Type B pancreatic cell (in vitro differentiated cells): ENCODE data around the gene CYSRT1. TPM values are rescaled to one million over a fixed set of nuclear protein-coding genes. Genes with fewer than 3 reads are reported as not detected.

ENCODE experiments used
- DNase-seq: peaks from one replicate; pipeline ENCODE4 v3.0.0; 2021; ENCODE audit warnings: mixed read lengths; ENCODE audit not compliant: unreplicated experiment; ENCODE audit errors: extremely low spot score
- H3K27ac Mint-ChIP-seq: 2 replicates; pipeline ENCODE4 v1.8.0; 2021; ENCODE audit warnings: mild to moderate bottlenecking, mixed read lengths
- H3K27me3 Mint-ChIP-seq: 2 replicates; pipeline ENCODE4 v1.8.0; 2021; ENCODE audit warnings: mixed read lengths
- H3K36me3 Mint-ChIP-seq: 2 replicates; pipeline ENCODE4 v1.8.0; 2021; ENCODE audit warnings: mixed read lengths
- H3K4me1 Mint-ChIP-seq: one replicate; pipeline ENCODE4 v1.8.0; 2021; ENCODE audit warnings: mixed read lengths; ENCODE audit not compliant: unreplicated experiment
- H3K4me3 Mint-ChIP-seq: 2 replicates; pipeline ENCODE4 v1.8.0; 2021; ENCODE audit warnings: mild to moderate bottlenecking, mixed read lengths
- H3K9me3 Mint-ChIP-seq: 2 replicates; pipeline ENCODE4 v1.8.0; 2021; ENCODE audit warnings: mixed read lengths
- total RNA-seq: library from RNA; stranded (reverse); gene quantifications from 2 replicates; pipeline ENCODE4 v1.2.1, GENCODE V29; 2021; ENCODE audit warnings: low replicate concordance
- TF ChIP-seq, protein P1 (sequence below): fragments of 200-600 bp; sonication (generic); conservative IDR thresholded peaks from 2 replicates; pipeline ENCODE4 v1.5.0; 2021; ENCODE audit warnings: antibody characterized with exemption, mild to moderate bottlenecking

CYSRT1 gene
- total RNA-seq, 1 donor from 2014 or later: 1.5 TPM

DNA sequence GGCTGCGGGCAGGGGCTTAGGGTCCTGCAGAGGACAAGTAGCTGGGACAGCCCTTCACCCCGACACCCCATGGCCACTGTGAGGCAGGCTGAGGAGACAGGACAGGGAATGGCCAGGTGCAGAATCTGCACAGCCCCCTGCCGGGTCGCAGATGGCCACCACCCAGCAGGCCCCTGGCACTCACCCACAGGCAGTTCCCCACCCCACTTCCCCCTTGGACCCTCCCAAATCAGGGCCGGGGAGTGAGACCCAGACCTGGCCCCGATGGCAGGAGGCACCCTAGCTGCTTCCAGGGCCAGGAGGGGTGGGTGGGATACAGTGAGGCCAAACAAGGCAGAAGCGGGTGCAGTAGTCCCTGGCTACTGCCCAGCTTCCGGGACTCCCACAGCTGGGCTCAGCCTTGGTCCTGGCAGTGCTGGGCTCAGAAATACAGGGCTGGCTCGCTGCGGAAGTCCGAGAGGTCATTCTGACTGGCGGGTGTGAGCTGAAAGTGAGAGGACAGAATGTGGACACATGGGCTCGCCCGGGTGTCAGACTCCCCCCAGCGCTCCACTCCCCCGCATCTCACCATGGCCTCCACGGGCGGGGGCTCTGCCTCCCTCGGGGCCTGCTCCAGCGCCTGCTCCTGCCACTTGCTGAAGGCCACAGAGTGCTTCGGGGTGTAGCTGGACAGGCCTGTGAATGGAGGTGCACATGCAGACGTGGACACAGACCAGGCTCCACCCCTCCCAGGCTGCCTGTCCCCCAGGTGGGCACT lies 33.1 kb upstream of the CYSRT1 start:
- no peaks in the 10 kb centered on the region for H3K36me3 Mint-ChIP-seq
- H3K4me3 Mint-ChIP-seq: no peak overlapping the region
- peaks cover 9% of the 10 kb centered on the region for H3K4me1 Mint-ChIP-seq
- no peak for DNase-seq
- no peaks in the 10 kb centered on the region for H3K27me3 Mint-ChIP-seq
- no peaks in the 10 kb centered on the region for H3K9me3 Mint-ChIP-seq
- TF ChIP-seq, protein P1, sequence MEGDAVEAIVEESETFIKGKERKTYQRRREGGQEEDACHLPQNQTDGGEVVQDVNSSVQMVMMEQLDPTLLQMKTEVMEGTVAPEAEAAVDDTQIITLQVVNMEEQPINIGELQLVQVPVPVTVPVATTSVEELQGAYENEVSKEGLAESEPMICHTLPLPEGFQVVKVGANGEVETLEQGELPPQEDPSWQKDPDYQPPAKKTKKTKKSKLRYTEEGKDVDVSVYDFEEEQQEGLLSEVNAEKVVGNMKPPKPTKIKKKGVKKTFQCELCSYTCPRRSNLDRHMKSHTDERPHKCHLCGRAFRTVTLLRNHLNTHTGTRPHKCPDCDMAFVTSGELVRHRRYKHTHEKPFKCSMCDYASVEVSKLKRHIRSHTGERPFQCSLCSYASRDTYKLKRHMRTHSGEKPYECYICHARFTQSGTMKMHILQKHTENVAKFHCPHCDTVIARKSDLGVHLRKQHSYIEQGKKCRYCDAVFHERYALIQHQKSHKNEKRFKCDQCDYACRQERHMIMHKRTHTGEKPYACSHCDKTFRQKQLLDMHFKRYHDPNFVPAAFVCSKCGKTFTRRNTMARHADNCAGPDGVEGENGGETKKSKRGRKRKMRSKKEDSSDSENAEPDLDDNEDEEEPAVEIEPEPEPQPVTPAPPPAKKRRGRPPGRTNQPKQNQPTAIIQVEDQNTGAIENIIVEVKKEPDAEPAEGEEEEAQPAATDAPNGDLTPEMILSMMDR: no peak
- no peak overlapping the region for H3K27ac Mint-ChIP-seq

DNA sequence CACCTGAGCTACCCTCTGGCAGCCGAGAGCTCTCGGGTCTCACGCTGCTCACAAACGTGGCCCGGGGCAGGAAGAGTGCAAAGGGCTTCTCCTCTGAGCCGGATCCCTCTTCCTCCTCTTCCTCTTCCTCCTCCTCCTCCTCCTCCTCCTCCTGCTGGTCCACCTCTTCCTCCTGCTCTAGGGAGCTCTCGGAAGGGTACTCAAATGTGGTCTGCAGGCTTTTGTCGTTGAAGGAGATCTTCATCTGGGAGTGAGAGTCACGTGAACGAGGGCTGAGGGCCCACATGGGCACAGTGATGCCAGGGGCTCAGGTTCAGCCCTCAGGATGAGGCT lies 32.6 kb upstream of the CYSRT1 start:
- Mint-ChIP-seq H3K27ac (no peak overlapping the region), H3K36me3 (no peaks in the 10 kb centered on the region), H3K4me1 (peaks cover 7% of the 10 kb centered on the region), H3K9me3 (no peaks in the 10 kb centered on the region), H3K4me3 (no peak overlapping the region), H3K27me3 (no peaks in the 10 kb centered on the region)
- no peak for DNase-seq
- TF ChIP-seq, protein P1: no peak

DNA sequence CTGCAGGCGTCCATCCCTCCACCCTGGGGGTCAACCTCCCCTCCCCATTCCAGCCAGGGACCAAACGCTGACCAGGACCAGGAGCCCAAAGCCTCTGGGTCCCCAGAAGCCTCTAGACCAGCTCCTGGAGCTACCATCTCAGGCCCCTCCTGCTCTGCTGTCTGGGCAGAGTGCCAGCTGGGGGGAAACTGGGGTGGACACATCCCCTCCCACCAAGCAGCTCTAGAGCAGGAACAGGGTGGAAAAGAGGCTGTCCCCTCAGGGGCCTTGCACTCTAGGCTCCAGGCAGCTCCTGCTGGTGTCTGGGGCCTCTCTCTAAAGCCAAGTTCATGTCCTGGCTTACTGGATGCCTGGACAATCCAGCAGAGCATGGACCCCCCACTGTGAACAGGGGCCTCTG lies 32.1 kb upstream of the CYSRT1 start:
- Mint-ChIP-seq H3K27me3 (no peaks in the 10 kb centered on the region), H3K4me1 (peaks cover 7% of the 10 kb centered on the region), H3K27ac (no peak overlapping the region), H3K9me3 (no peaks in the 10 kb centered on the region), H3K4me3 (no peak overlapping the region), H3K36me3 (no peaks in the 10 kb centered on the region)
- no peak for DNase-seq
- TF ChIP-seq, protein P1: no peak

DNA sequence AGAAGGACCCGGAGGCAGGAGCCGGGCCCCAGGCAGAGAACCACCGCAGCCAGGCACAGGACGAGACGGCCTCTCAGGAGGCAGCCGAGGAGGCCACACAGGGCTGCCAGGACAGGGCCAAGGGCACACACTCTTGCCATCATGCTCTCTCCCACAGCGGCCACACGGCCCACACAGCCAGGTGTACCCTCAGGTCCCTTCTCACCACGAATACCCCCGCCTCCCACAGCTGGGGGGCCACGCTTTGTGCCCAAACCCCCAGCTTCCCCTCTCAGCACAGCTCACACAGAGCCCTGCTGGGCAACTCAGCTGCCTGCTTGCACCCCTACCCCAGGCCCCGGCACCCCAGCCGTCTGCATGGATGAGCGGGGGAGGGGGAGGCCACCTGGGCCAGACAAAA lies 31.2 kb upstream of the CYSRT1 start:
- Mint-ChIP-seq H3K4me3 (no peak overlapping the region), H3K4me1 (peaks cover 7% of the 10 kb centered on the region), H3K27me3 (no peaks in the 10 kb centered on the region), H3K36me3 (no peaks in the 10 kb centered on the region), H3K9me3 (no peaks in the 10 kb centered on the region), H3K27ac (no peak overlapping the region)
- TF ChIP-seq, protein P1: no peak
- no peak for DNase-seq

GRCh38 chr9:137194388-137194787 lies 30.6 kb upstream of the CYSRT1 start:
- H3K27ac Mint-ChIP-seq: no peak overlapping the region
- no peaks in the 10 kb centered on the region for H3K9me3 Mint-ChIP-seq
- peaks cover 7% of the 10 kb centered on the region for H3K4me1 Mint-ChIP-seq
- H3K36me3 Mint-ChIP-seq: no peaks in the 10 kb centered on the region
- H3K4me3 Mint-ChIP-seq: no peak overlapping the region
- DNase-seq: no peak
- TF ChIP-seq, protein P1: no peak
- no peaks in the 10 kb centered on the region for H3K27me3 Mint-ChIP-seq
